NCI-H1105 treated with DMSO at 0.1 percent for 48 hours (cell line): ENCODE data around the gene SHISA6.

Source experiments
- DNase-seq: peaks from one replicate; lab custom pipeline; 2025; lab: John Stamatoyannopoulos, UW

SHISA6 gene

DNA sequence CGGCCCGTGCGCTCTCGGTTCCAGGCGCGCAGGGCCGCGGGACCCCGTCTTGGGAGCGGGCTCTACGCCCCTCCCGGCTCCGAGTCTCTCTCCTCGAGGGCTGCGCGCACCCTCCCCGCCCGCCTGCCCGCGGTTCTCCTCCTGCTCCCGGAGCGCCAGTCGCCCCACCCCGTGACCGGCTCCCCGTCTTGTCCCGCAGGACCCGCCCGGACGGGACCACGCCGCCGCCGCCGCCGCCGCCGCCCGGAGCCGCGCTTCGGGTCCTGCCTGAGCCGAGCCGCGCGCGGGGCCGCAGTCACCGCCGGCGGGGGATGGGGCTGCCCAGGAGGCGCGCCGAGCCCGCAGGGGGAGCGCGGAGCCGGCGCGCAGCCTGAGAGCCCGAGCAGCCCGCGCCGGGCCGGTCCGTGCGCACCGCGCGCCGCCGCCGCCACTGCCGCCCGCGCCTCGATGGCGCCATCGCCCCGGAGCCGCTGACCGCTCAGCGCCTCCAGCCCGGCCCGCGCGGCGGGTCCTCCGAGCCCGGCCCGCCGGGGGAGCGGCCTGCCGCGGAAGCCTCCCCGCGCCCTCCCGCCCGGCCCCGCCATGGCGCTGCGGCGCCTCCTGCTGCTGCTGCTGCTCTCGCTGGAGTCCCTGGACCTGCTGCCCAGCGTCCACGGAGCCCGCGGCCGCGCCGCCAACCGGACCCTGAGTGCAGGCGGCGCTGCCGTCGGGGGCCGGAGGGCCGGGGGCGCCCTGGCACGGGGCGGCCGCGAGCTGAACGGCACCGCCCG, at the start of gene SHISA6:
SHISA6 (plus strand) TSS at position 373 of the 770 bp plus-strand sequence.
- no peak for DNase-seq

GRCh38 chr17:11195801-11196200, 45.2 kb upstream of the SHISA6 start:
- DNase-seq = no peak

DNA sequence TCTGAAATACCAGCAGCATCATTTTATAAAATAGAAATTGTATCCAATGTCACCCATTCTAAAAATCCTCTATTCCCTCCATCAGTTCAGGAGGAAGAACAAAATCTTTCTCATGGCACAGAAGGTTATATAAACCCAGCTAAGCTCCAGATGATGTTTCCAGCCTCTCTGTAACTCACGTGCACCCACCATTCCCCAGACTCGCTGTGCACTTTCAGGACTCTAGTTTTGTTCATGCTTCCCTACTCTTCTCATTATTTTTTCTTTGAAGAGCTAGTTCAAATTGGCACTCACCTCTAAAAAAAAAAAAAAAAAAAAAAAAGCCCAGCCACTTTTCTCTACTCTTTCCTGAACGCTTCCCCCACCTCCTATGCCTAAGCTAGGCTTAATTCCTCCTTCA, 36.0 kb upstream of the SHISA6 start:
- DNase-seq = no peak

GRCh38 chr17:11205659-11206058, 35.4 kb upstream of the SHISA6 start:
- no peak for DNase-seq

- no peak for DNase-seq
Measured at GRCh38 chr17:11209906-11210305, 31.1 kb upstream of the SHISA6 start.

DNA sequence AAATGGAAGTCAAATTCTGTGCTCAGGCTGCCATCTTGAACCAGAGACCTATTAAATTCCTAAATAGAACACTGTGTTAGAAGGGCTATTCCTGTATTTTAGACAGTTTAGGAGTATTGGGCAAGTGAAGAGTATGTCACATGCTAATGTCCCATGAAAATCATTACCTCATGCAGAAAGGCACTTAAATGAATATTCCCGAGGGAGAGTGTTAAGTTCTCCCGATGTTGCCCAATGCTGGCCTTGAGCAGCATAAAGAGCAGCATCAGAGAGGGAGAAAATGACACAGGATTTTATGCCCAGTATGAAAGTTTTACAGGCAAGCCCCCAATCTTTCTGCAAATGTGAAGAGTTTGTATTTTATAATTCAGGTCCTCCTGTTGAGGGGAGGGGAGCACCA, 28.2 kb upstream of the SHISA6 start:
- DNase-seq = no peak

DNA sequence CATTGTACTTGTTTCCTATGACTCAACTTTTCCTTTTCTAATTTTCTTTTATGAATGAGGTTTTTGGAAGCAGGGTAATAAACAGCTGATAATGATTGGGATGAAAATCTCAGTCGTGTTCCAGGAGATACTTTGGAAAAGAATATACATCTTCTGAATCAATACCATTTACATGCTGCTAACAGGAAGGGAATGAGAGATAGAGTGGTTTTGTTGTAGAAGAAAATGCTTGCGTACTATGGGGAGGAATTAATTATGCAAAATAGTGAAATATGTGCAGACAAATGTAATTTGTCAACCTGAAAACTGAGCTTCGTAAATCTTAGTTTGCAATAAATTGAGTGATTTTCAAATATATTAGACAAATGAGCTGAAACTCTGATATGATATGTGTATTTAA, 24.0 kb upstream of the SHISA6 start:
- DNase-seq = no peak

DNA sequence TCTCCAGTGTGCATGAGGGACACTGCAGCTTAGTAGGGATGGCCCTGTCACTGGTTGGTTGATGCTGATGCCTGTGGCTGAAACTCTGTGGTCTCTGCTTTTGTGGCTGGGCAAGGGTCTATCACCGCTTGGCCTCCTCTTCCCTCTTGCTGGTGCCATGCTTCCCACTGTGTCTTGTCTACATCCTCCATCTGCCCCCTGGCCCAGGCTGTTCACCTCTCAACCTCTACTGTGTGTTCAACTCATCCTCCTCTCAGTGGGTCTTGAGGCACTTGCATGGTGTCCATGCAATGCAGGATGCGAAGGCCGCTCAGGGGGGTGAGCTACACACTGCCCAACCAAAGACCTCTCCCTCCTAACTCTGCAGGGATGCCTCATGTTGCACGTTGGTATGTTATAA, 19.8 kb upstream of the SHISA6 start:
- no peak for DNase-seq

DNA sequence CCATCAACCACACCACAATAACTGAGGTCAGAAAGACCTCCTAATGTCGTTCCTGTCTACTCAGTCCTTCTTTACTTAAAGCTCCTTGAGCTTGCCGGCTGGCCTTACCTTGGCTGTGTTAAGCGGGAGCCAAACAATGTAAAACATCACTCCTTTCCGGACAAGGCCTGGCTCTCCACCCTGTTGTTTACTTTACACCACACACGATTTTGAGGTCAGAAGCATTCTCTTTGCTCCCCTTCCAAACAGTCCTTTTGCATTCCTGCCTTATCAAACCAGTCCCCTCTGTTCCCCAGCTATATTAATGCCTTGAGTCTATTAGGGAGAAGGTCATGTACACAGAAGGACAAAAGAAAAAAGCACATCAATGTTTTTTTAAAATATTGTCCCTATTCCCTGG, 19.3 kb upstream of the SHISA6 start:
- no peak for DNase-seq

DNA sequence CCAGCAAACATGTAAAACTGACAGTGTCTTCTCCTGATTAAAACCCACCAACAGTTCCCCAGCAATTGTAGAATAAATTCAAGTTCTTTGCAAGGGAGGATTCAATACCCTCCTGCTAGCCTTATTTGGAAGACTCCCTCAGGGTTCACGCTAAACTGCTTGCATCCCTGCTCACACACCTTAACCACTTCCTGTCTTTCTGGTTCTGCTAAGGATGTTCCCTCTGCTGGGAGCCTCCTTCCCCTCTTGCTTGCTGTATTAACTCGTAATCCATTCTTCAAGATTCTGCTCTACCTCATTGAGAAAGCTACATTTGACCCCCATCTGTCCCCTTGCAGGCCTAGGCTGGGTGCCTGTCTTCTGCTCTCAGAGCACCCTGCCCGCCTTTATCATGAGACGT, 2.3 kb upstream of the SHISA6 start:
- no peak for DNase-seq

- no peak for DNase-seq
Measured at GRCh38 chr17:11239379-11239970, 1.5 kb upstream of the SHISA6 start.

- DNase-seq = no peak
Measured at GRCh38 chr17:11240041-11240840, 772 bp upstream of the SHISA6 start.

- DNase-seq = no peak
Measured at GRCh38 chr17:11241611-11242226, 706 bp downstream of the SHISA6 start.

DNA sequence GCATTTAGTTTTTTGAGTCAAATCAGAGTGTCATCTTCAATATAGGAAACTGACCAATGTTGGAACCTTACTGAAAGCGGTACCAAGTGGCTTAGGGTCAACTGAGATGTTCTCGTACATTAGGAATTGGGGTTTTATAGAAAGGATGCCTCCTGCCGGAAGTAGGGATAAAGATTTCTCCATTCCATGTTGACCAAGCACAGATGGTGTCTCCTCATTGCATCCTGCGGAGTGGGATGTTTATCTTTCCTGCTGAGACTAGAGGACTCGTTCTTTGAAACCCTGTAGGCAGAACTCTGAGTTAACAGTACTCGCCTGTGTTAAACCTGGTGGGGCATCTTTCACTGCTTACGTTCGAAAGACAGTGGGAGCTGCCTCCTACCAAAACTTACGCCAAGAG, 1.4 kb downstream of the SHISA6 start:
- DNase-seq = no peak

DNA sequence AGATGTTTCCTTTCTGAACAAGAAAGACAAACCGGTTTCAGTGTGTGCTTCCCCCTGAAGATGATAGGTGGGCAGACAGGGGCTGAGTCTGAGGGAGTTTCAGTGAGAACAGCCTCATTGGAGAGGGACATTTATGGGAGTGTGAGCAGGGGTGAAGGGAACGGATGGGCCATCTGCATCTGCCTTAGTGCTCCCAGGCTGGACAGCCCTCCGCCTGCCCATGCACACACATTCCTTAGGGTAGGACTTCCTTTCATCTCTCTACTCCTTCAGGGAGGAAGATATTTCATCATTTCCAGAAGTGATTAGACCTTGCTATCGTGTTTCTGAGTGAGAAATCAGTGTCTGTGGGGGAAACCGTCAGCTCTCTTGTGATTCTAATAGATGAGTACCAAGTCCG, 3.8 kb downstream of the SHISA6 start:
- DNase-seq = no peak

DNA sequence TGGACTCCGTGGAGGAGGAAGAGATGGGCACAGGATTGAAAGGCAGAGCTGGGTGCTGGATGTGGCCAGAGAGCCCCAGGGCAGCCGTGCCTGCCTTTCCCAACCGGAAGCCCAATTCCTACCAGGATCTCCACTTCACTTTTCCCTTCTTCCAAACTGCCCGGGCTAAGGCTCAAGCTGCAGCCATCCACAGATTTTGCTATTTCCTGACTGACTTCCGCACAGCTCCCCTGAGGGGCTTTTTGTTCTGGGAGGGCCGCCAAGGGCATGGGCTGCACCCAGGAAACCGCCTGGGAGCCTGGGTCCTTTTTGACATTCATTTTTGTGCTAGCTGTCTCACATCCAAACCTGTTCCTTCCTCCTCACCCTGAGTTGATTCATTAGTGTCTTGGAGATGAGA, 4.2 kb downstream of the SHISA6 start:
- DNase-seq = no peak

- no peak for DNase-seq
Measured at GRCh38 chr17:11245791-11246190, 4.8 kb downstream of the SHISA6 start.

DNA sequence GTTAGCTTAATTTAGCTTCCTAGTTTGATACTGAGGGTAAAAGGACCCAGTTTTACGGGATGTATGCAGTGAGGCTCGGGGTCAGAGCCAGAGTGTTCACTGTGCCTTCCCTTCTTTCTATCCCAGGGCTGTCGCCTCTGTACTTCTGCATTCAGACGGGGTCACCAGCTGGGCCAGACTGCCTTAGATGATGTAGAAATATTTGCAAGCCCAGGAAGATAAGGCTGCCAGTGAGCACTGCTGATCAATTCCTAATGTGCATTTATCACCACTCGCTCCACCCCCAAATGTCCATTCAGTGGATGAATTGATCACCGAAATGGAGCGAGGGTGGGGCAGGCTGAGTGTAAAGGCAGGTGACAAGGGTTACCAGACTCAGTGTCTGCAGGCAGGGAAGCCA, 9.1 kb downstream of the SHISA6 start:
- DNase-seq = no peak

DNA sequence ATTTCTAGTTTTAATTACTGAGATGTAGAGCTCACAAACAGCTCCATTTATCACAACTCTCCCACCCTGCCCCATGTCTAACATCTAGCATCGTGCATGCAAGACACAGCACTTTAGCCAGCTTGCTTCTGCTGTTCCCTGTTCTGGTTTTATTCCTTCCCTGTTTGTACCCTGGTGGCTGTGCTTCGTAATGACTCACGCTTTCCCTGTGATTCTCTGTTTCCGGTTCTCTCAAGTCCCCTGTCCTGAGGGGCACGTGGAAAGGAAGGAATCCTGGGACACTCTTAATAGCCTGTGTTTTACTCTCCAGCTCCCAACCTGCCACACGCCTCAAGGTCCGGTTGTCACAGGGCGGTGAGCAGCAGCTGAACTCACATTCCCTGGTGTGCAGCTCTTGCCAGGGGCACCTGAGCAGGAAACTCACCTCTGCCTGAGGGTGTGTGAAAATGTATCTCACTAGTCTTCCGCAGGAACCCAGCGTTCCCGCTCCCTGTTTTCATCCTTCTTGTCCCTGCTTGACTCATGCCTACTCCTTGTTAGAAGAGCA, 10.6 kb downstream of the SHISA6 start:
- no peak for DNase-seq

DNA sequence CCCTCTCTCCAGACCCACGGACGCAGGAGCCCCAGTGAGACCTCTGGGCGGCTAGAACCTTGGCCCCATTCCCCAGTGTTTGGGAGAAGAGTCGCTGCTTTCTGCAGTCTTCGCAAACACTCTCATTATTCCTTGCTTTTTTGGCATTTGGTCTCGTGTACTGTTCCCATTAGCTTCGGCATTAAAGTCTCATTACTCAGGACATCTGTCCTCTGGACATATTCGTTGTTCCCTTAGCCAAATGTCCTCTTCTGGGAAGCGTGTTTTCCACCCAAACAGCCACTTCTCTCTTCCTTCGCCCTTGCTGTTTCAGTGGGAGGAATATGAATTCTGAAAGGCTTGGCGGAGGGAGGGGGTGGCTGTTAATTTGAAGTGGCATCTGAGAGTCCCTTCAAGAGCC, 11.1 kb downstream of the SHISA6 start:
- DNase-seq = no peak

- no peak for DNase-seq
Measured at GRCh38 chr17:11256877-11257276, 15.9 kb downstream of the SHISA6 start.

GRCh38 chr17:11264183-11264871, 23.3 kb downstream of the SHISA6 start:
- DNase-seq = no peak
